Stimulated activated CD4-positive, alpha-beta T cell treated with anti-CD3 and anti-CD28 coated beads, Interleukin-15, amount 100 ng/mL, for 24 hours (primary cell): ENCODE results near the gene CCDC102B.
"Not testable (repeated sequence)": the region's sequence is repeated elsewhere in the genome, so short reads cannot be mapped to it uniquely, and the experiment has no call there.

Experiments
- DNase-seq: peaks from one replicate; pipeline ENCODE4 v3.0.0-alpha.2; 2020

The CCDC102B gene

GRCh38 chr18:68983126-68983525 is 185.2 kb downstream of the CCDC102B start:
- DNase-seq, result no peak

GRCh38 chr18:68984342-68984741 is 186.5 kb downstream of the CCDC102B start:
- no peak for DNase-seq

- no peak for DNase-seq
These were observed 187.4 kb downstream of the CCDC102B start for GRCh38 chr18:68985172-68985820.

- DNase-seq, result no peak
These were observed 193.4 kb downstream of the CCDC102B start for GRCh38 chr18:68991286-68991685.

- DNase-seq, result no peak
These were observed 195.0 kb downstream of the CCDC102B start for GRCh38 chr18:68992719-68993482.

- no peak for DNase-seq
These were observed 197.8 kb downstream of the CCDC102B start for GRCh38 chr18:68995675-68996074.

GRCh38 chr18:68997845-68998244 is 200.0 kb downstream of the CCDC102B start:
- DNase-seq, result no peak

GRCh38 chr18:69000366-69000765 is 202.5 kb downstream of the CCDC102B start:
- no peak for DNase-seq

- no peak for DNase-seq
These were observed 204.4 kb downstream of the CCDC102B start for GRCh38 chr18:69002233-69002632.

- DNase-seq, result not testable (repeated sequence)
These were observed 208.3 kb downstream of the CCDC102B start for GRCh38 chr18:69006212-69006611.

- no peak for DNase-seq
These were observed 210.7 kb downstream of the CCDC102B start for GRCh38 chr18:69008538-69008937.

GRCh38 chr18:69021211-69021805 is 223.4 kb downstream of the CCDC102B start:
- no peak for DNase-seq

GRCh38 chr18:69022426-69022825 is 224.5 kb downstream of the CCDC102B start:
- DNase-seq, result no peak

GRCh38 chr18:69031571-69031970 is 233.7 kb downstream of the CCDC102B start:
- DNase-seq, result no peak

GRCh38 chr18:69032009-69032408 is 234.1 kb downstream of the CCDC102B start:
- no peak for DNase-seq

GRCh38 chr18:69035756-69036155 is 237.9 kb downstream of the CCDC102B start:
- DNase-seq, result no peak

GRCh38 chr18:69044215-69044614 is 246.3 kb downstream of the CCDC102B start:
- no peak for DNase-seq

- DNase-seq, result no peak
These were observed 266.2 kb downstream of the CCDC102B start for GRCh38 chr18:69064063-69064462.

GRCh38 chr18:69067048-69067447 is 269.2 kb downstream of the CCDC102B start:
- no peak for DNase-seq

- no peak for DNase-seq
These were observed 273.8 kb downstream of the CCDC102B start for GRCh38 chr18:69071680-69072079.

GRCh38 chr18:69081846-69082245 is 284.0 kb downstream of the CCDC102B start:
- DNase-seq, result no peak

- no peak for DNase-seq
These were observed 284.6 kb downstream of the CCDC102B start for GRCh38 chr18:69082499-69082898.

- no peak for DNase-seq
These were observed 288.1 kb downstream of the CCDC102B start for GRCh38 chr18:69085951-69086350.

- DNase-seq, result no peak
These were observed 291.1 kb downstream of the CCDC102B start for GRCh38 chr18:69088973-69089372.
